ENCODE results near the gene ICAM2.

GRCh38 chr17:64001091-64001579 lies 19.3 kb downstream of the ICAM2 start:
- TF ChIP-seq POLR2A (IDR thresholded peaks at IDR 0.05) (no peak), CTCF (IDR thresholded peaks at IDR 0.05) (no peak)

Measured in vagina (tissue), 2 donors.